H1 (cell line): ENCODE measurements around the gene EVX2. TPM values are rescaled to one million over a fixed set of nuclear protein-coding genes. Genes with fewer than 3 reads are reported as not detected.

ENCODE experiments used
- ATF3 ChIP-seq: IDR thresholded peaks from 2 replicates; pipeline ENCODE4 v1.6.1; 2011; ENCODE audit warnings: low read depth, mild to moderate bottlenecking, low read length; ENCODE audit not compliant: insufficient read depth
- CBX8 ChIP-seq: fragments of 300-800, 300-1000 bp; sonication (generic); IDR thresholded peaks from 2 replicates; pipeline ENCODE4 v1.7.1; 2016; ENCODE audit warnings: low read depth, low read length, borderline replicate concordance
- CHD7 ChIP-seq: fragments of 300-600 bp; sonication (generic); IDR thresholded peaks from 2 replicates; pipeline ENCODE4 v1.7.1; 2012; ENCODE audit warnings: low read length, moderate library complexity, mild to moderate bottlenecking, inconsistent platforms; ENCODE audit not compliant: insufficient replicate concordance
- GTF2F1 ChIP-seq: IDR thresholded peaks from 2 replicates; pipeline ENCODE4 v1.6.1; 2012; ENCODE audit warnings: low read depth, low read length, improper control_type of control experiment, borderline replicate concordance
- HDAC2 ChIP-seq, 2 experiments: fragments of 300-600 bp in 1 of 2; sonication (generic) in 1 of 2; IDR thresholded peaks; 2 replicates each; pipeline ENCODE4 v1.6.1; 2011 to 2012; ENCODE audit warnings: low read depth in 2 of 2, low read length in 2 of 2, mild to moderate bottlenecking in 2 of 2, moderate library complexity in 2 of 2, borderline replicate concordance in 1 of 2, inconsistent platforms in 1 of 2
- KDM4A ChIP-seq: IDR thresholded peaks from one replicate; pipeline ENCODE4 v1.7.1; 2012; ENCODE audit warnings: low read depth, mild to moderate bottlenecking, moderate library complexity, low read length, inconsistent platforms; ENCODE audit not compliant: severe bottlenecking
- POU5F1 ChIP-seq: IDR thresholded peaks from 2 replicates; pipeline ENCODE4 v1.6.1; 2011; ENCODE audit warnings: low read depth, mild to moderate bottlenecking, low read length, moderate library complexity
- SIRT6 ChIP-seq: IDR thresholded peaks from one replicate; pipeline ENCODE4 v1.7.1; 2012; ENCODE audit warnings: low read length, inconsistent platforms
- SUZ12 ChIP-seq: fragments of 200-600 bp; sonication (generic); IDR thresholded peaks from 2 replicates; pipeline ENCODE4 v1.6.1; 2012; ENCODE audit warnings: mild to moderate bottlenecking, inconsistent platforms, low read length, moderate library complexity, mixed read lengths
- polyA plus RNA-seq, 7 experiments: library from polyadenylated mRNA; depleted of rRNA in 3 of 7; stranded (reverse) in 5 of 7; unstranded in 2 of 7; fragments of >200 nt in 5 of 7; fragments of 200-250 nt in 2 of 7; gene quantifications; 1 replicate in 5 of 7; 2 replicates in 1 of 7; 4 replicates in 1 of 7; pipeline versions ENCODE4 v1.2.1 to v1.2.3, GENCODE V29; 2011 to 2013; ENCODE audit warnings: missing spikeins in 2 of 7, mixed read lengths in 2 of 7
- total RNA-seq: library from RNA; stranded (reverse); fragmentation: NEBNext Ultra II Directional; extraction: Animal tissue kit (Norgen Biotek cat#: 25700); gene quantifications from 2 replicates; pipeline ENCODE4 v1.2.1, GENCODE V29; 2021

EVX2 gene
- total and polyA plus RNA-seq, 2 of the 8 experiments (the other 6 are each of a cell fraction or from before 2014, with no cell fraction given) = not detected

- TF ChIP-seq SUZ12 (peak; percentile 99), HDAC2 (IDR thresholded peaks at IDR 0.05; ENCODE audit: borderline replicate concordance in 1 of 2, low read depth in 2 of 2, low read length in 2 of 2) (no peak), KDM4A (peak; percentile 1), SIRT6 (no peak), ATF3 (no peak), POU5F1 (no peak), CHD7 (no peak), GTF2F1 (no peak), CBX8 (0 out of 2 replicates have a peak, but pooled peaks have one; percentile 70)
Observed at GRCh38 chr2:176128172-176128981, 44.6 kb upstream of the EVX2 start (continued).
